ENCODE results near the gene ZNF335.

DNA sequence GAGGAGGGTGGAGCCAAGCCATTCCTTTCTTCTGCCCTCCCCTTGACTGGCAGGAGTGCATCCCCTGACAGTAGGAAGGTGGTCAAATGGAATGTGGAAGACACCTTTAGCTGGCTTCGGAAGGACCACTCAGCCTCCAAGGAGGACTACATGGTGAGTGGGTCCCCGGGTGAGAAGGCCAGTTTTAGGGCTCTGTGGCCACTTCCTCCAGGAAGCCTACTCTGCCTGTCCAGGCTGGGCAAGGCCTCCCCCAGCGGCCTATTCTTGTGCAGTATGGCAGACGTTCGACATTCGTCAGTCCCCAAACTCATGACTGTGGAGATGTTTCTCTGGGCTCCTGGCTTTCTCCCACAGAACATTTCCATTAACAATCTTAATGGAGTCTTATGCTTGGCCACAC is 28.4 kb downstream of the ZNF335 start:
- TF ChIP-seq, protein P1, sequence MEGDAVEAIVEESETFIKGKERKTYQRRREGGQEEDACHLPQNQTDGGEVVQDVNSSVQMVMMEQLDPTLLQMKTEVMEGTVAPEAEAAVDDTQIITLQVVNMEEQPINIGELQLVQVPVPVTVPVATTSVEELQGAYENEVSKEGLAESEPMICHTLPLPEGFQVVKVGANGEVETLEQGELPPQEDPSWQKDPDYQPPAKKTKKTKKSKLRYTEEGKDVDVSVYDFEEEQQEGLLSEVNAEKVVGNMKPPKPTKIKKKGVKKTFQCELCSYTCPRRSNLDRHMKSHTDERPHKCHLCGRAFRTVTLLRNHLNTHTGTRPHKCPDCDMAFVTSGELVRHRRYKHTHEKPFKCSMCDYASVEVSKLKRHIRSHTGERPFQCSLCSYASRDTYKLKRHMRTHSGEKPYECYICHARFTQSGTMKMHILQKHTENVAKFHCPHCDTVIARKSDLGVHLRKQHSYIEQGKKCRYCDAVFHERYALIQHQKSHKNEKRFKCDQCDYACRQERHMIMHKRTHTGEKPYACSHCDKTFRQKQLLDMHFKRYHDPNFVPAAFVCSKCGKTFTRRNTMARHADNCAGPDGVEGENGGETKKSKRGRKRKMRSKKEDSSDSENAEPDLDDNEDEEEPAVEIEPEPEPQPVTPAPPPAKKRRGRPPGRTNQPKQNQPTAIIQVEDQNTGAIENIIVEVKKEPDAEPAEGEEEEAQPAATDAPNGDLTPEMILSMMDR (IDR thresholded peaks at IDR 0.05; ENCODE audit: insufficient read depth, low read length): no peak
- TF ChIP-seq REST (IDR thresholded peaks at IDR 0.05; ENCODE audit: insufficient replicate concordance, low read depth) (no peak), POLR2AphosphoS5 (IDR thresholded peaks at IDR 0.05; ENCODE audit: low read depth) (no peak)
